Adrenal gland (tissue), 12 donors: ENCODE results near the gene BUD13. TPM values are rescaled to one million over a fixed set of nuclear protein-coding genes. Genes with fewer than 3 reads are reported as not detected.

Experiments
- DNase-seq, 7 donors: peaks; one replicate each; pipeline ENCODE4 v3.0.0-alpha.2; 2019 to 2020
- H3K27ac ChIP-seq, 5 donors: fragments of 200-600 bp; sonication (generic) in 4 of 5; 1 replicate in 3 of 5; 2 replicates in 2 of 5; pipeline versions ENCODE4 v1.5.1 to v1.8.0; 2016 to 2020; ENCODE audit warnings: mild to moderate bottlenecking in 1 of 5
- H3K27me3 ChIP-seq: fragments of 200-600 bp; 2 replicates; pipeline ENCODE4 v1.8.0; 2021
- H3K36me3 ChIP-seq, 2 donors: fragments of 200-600 bp; replicated peaks in 1 of 2; 1 replicate in 1 of 2; 2 replicates in 1 of 2; pipeline versions ENCODE4 v1.5.1 to v1.8.0; 2018 to 2022
- H3K4me1 ChIP-seq, 2 donors: fragments of 200-600 bp; replicated peaks in 1 of 2; 1 replicate in 1 of 2; 2 replicates in 1 of 2; pipeline versions ENCODE4 v1.5.1 to v1.8.0; 2018 to 2021
- H3K4me3 ChIP-seq, 4 donors: fragments of 200-600 bp; sonication (generic) in 3 of 4; one replicate each; pipeline ENCODE4 v1.5.1; 2016 to 2018
- H3K9me3 ChIP-seq, 3 donors: fragments of 200-600 bp; sonication (generic) in 1 of 3; replicated peaks in 1 of 3; 1 replicate in 2 of 3; 2 replicates in 1 of 3; pipeline versions ENCODE4 v1.5.1 to v1.8.0; 2016 to 2021
- POLR2A ChIP-seq, 2 donors: fragments of 450-650 bp; IDR thresholded peaks; one replicate each; pipeline ENCODE4 v1.6.1; 2017; ENCODE audit warnings: antibody characterized with exemption in 2 of 2, mild to moderate bottlenecking in 2 of 2, moderate library complexity in 1 of 2
- WGBS, 4 donors: extraction: QIAGEN DNeasy Blood & Tissue Kit in 2 of 4; methylation state at CpG; one replicate each; pipeline versions ENCODE4 v1.1.5 to v1.1.7; 2013 to 2017; 5-methylcytosine and 5-hydroxymethylcytosine counted together
- intact Hi-C, 2 donors: fragments of 100-400 bp; cut with DNase I; formaldehyde crosslinking; loops; one replicate each; pipeline versions ENCODE4 v1.14.1 to v1.15.0; 2022 to 2023
- polyA plus RNA-seq, 3 donors: library from polyadenylated mRNA; stranded (reverse); fragments of 200-250 nt in 2 of 3; fragments of 350-450 nt in 1 of 3; fragmentation: Illumina TruSeq in 1 of 3; extraction: RNeasy Lipid Tissue Mini Kit (QIAGEN cat#74804) in 1 of 3; gene quantifications; one replicate each; pipeline ENCODE4 v1.2.3, GENCODE V29; 2013 to 2014
- total RNA-seq, 9 donors: library from RNA; depleted of rRNA in 4 of 9; stranded (reverse); fragments of >200 nt in 4 of 9; fragments of 120-200 nt in 1 of 9; fragmentation: NEBNext Ultra II Directional in 1 of 9; extraction: Animal tissue kit (Norgen Biotek cat#: 25700) in 1 of 9; gene quantifications; one replicate each; pipeline versions ENCODE4 v1.1.0 to v1.2.4, GENCODE V29; 2013 to 2023
- TF ChIP-seq, protein P1 (sequence below), 6 experiments: fragments of 450-650 bp in 4 of 6; fragments of 200-600 bp in 2 of 6; sonication (generic) in 1 of 6; IDR thresholded peaks; 1 replicate in 5 of 6; 2 replicates in 1 of 6; pipeline versions ENCODE4 v1.5.1 to v1.8.0; 2016 to 2021; ENCODE audit warnings: antibody characterized with exemption in 6 of 6, mild to moderate bottlenecking in 2 of 6, moderate library complexity in 1 of 6
- donor health status: healthy with polysubstance abuse.
- donor health status: Bipolar disorder and iron deficiency.
- donor health status: DM: yes; HTN: yes; CAD: no.
- donor health status: DM: no; HTN: no; CAD: no.
- donor health status: DM: no; HTN: no; CAD: no.
- donor health status: DM: yes; HTN: yes; CAD: no.

The BUD13 gene
- total and polyA plus RNA-seq, 12 donors = 7.5 to 20.4 (median 11.4) TPM

DNA sequence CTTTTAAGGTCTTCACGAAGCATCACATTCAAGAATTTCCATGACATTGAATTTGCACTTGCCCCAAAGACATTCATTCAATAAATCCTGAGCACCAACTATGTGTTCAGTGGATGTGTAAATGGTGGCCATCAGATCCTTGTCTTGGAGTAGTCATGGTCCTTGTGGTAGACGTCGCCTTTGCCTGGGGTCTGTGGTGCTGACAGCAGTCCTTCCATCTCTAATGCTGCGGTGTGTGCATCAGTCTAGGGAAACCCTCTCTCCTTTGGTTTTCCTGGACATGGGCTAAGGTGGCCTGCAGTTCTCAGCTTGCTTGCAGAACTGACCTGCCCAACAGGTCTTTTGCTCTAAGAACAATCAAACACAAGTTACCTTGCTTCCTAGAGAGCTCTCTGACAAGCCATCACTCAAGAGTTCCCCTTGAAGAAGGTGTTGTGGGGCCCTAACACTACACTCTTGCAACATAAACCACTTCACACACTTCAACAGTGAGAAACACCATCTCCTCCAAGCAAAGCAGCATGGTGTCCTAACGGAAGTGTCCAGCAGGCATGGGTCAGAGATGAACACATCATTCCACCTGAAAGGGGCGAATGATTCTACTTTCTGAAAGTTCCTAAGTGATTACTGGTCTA lies 72.1 kb downstream of the BUD13 start:
- H3K4me1 ChIP-seq = no peaks in the 10 kb centered on the region
- intact Hi-C loops = no loop called here
- H3K27me3 ChIP-seq = no peaks in the 10 kb centered on the region
- H3K4me3 ChIP-seq = no peak overlapping the region
- no peaks in the 10 kb centered on the region for H3K9me3 ChIP-seq
- H3K36me3 ChIP-seq = no peaks in the 10 kb centered on the region
- peak in 1 of 7 donors; percentile 2 for DNase-seq
- TF ChIP-seq, protein P1, sequence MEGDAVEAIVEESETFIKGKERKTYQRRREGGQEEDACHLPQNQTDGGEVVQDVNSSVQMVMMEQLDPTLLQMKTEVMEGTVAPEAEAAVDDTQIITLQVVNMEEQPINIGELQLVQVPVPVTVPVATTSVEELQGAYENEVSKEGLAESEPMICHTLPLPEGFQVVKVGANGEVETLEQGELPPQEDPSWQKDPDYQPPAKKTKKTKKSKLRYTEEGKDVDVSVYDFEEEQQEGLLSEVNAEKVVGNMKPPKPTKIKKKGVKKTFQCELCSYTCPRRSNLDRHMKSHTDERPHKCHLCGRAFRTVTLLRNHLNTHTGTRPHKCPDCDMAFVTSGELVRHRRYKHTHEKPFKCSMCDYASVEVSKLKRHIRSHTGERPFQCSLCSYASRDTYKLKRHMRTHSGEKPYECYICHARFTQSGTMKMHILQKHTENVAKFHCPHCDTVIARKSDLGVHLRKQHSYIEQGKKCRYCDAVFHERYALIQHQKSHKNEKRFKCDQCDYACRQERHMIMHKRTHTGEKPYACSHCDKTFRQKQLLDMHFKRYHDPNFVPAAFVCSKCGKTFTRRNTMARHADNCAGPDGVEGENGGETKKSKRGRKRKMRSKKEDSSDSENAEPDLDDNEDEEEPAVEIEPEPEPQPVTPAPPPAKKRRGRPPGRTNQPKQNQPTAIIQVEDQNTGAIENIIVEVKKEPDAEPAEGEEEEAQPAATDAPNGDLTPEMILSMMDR (IDR thresholded peaks at IDR 0.05) = no peak
- TF ChIP-seq POLR2A (IDR thresholded peaks at IDR 0.05) = no peak
- H3K27ac ChIP-seq = no peak overlapping the region
- 83 to 91% (median 89%) methylated on average over 5 to 6 of the region's 6 CpGs for WGBS, 4 donors

Other genes with a start within 250 kb of the BUD13 start
- gene ZPR1, start 15.0 kb upstream of the BUD13 start, total RNA-seq = 10 to 100 TPM; 10.8 to 61.8 (median 30.4) TPM
- 10 to 100 TPM; 10.5 to 63.6 (median 11.0) TPM for gene ZPR1, start 15.0 kb upstream of the BUD13 start, polyA plus RNA-seq
- under 1 TPM in 3 of 9 donors, not detected in 6; 0.11 to 0.54 (median 0.11) TPM for gene APOA5, start 18.9 kb upstream of the BUD13 start, total RNA-seq
- not detected for gene APOA5, start 18.9 kb upstream of the BUD13 start, polyA plus RNA-seq
- 1 to 10 TPM in 1 of 9 donors, not detected in 8; 1.1 TPM for gene APOA4, start 50.3 kb upstream of the BUD13 start, total RNA-seq
- gene APOA4, start 50.3 kb upstream of the BUD13 start, polyA plus RNA-seq = under 1 TPM in 1 of 3 donors, not detected in 2; 0.17 TPM
- 1 to 10 TPM in 2 of 9 donors, under 1 TPM in 2, not detected in 5; 0.22 to 3.1 (median 1.9) TPM for gene APOC3, start 56.9 kb upstream of the BUD13 start, total RNA-seq
- gene APOC3, start 56.9 kb upstream of the BUD13 start, polyA plus RNA-seq = 1 to 10 TPM in 2 of 3 donors, under 1 TPM in 1; 0.20 to 1.6 (median 1.0) TPM
- gene APOA1, start 64.6 kb upstream of the BUD13 start, total RNA-seq = 100 to 1,000 TPM in 1 of 9 donors, 1 to 10 TPM in 3, under 1 TPM in 1, not detected in 4; 0.28 to 691 (median 2.3) TPM
- gene APOA1, start 64.6 kb upstream of the BUD13 start, polyA plus RNA-seq = 1 to 10 TPM in 2 of 3 donors, under 1 TPM in 1; 0.62 to 7.2 (median 6.1) TPM